Neural crest cell (in vitro differentiated cells): ENCODE measurements around the gene KRTAP10-4. TPM values are rescaled to one million over a fixed set of nuclear protein-coding genes. Genes with fewer than 3 reads are reported as not detected.

ENCODE experiments used
- DNase-seq: peaks from one replicate; pipeline ENCODE4 v3.0.0; 2021; ENCODE audit warnings: low read depth, mixed read lengths, low spot score
- H3K27ac Mint-ChIP-seq: one replicate; pipeline ENCODE4 v1.8.0; 2021; ENCODE audit warnings: mild to moderate bottlenecking, mixed read lengths; ENCODE audit not compliant: unreplicated experiment
- H3K27me3 Mint-ChIP-seq: 2 replicates; pipeline ENCODE4 v1.8.0; 2021; ENCODE audit warnings: low read depth, mild to moderate bottlenecking, mixed read lengths
- H3K36me3 Mint-ChIP-seq: 2 replicates; pipeline ENCODE4 v1.8.0; 2021; ENCODE audit warnings: low read depth, mild to moderate bottlenecking, mixed read lengths
- H3K4me1 Mint-ChIP-seq: 2 replicates; pipeline ENCODE4 v1.8.0; 2021; ENCODE audit warnings: mixed read lengths
- H3K4me3 Mint-ChIP-seq: one replicate; pipeline ENCODE4 v1.8.0; 2021; ENCODE audit warnings: mild to moderate bottlenecking, mixed read lengths
- H3K9me3 Mint-ChIP-seq: 2 replicates; pipeline ENCODE4 v1.8.0; 2021; ENCODE audit warnings: mixed read lengths
- CTCF ChIP-seq: fragments of 200-600 bp; sonication (generic); conservative IDR thresholded peaks from 2 replicates; pipeline ENCODE4 v1.5.0; 2021; ENCODE audit warnings: antibody characterized with exemption, mild to moderate bottlenecking
- total RNA-seq: library from RNA; stranded (reverse); gene quantifications from 2 replicates; pipeline ENCODE4 v1.2.1, GENCODE V29; 2021

Gene KRTAP10-4
- total RNA-seq, 1 donor from 2014 or later = not detected

- Mint-ChIP-seq H3K9me3 (peaks cover 14% of the 10 kb centered on the region), H3K27me3 (no peaks in the 10 kb centered on the region), H3K27ac (no peak overlapping the region), H3K36me3 (peaks cover 12% of the 10 kb centered on the region), H3K4me3 (no peak overlapping the region), H3K4me1 (no peaks in the 10 kb centered on the region)
- no peak for DNase-seq
- no peak for TF ChIP-seq CTCF
These were observed 40.0 kb downstream of the KRTAP10-4 start for GRCh38 chr21:44613386-44614155.

- no peak overlapping the region for H3K27ac Mint-ChIP-seq
- H3K9me3 Mint-ChIP-seq = peaks cover 10% of the 10 kb centered on the region
- no peak for DNase-seq
- no peak for TF ChIP-seq CTCF
- peaks cover 12% of the 10 kb centered on the region for H3K36me3 Mint-ChIP-seq
- H3K4me3 Mint-ChIP-seq = no peak overlapping the region
- no peaks in the 10 kb centered on the region for H3K4me1 Mint-ChIP-seq
- no peaks in the 10 kb centered on the region for H3K27me3 Mint-ChIP-seq
These were observed 40.7 kb downstream of the KRTAP10-4 start for GRCh38 chr21:44614161-44614631.

GRCh38 chr21:44614961-44615391 lies 41.4 kb downstream of the KRTAP10-4 start:
- no peak overlapping the region for H3K27ac Mint-ChIP-seq
- peaks cover 4% of the 10 kb centered on the region for H3K27me3 Mint-ChIP-seq
- H3K4me1 Mint-ChIP-seq = no peaks in the 10 kb centered on the region
- peaks cover 10% of the 10 kb centered on the region for H3K36me3 Mint-ChIP-seq
- no peak overlapping the region for H3K4me3 Mint-ChIP-seq
- peaks cover 6% of the 10 kb centered on the region for H3K9me3 Mint-ChIP-seq
- no peak for DNase-seq
- TF ChIP-seq CTCF = no peak

GRCh38 chr21:44615466-44615865 lies 41.9 kb downstream of the KRTAP10-4 start:
- Mint-ChIP-seq H3K27ac (no peak overlapping the region), H3K27me3 (peaks cover 5% of the 10 kb centered on the region), H3K4me3 (no peak overlapping the region), H3K9me3 (peaks cover 8% of the 10 kb centered on the region), H3K4me1 (no peaks in the 10 kb centered on the region), H3K36me3 (peaks cover 12% of the 10 kb centered on the region)
- no peak for TF ChIP-seq CTCF
- no peak for DNase-seq

GRCh38 chr21:44615911-44616590 lies 42.5 kb downstream of the KRTAP10-4 start:
- no peak for TF ChIP-seq CTCF
- Mint-ChIP-seq H3K9me3 (peaks cover 11% of the 10 kb centered on the region), H3K27ac (no peak overlapping the region), H3K36me3 (peaks cover 10% of the 10 kb centered on the region), H3K27me3 (peaks cover 8% of the 10 kb centered on the region), H3K4me3 (no peak overlapping the region), H3K4me1 (no peaks in the 10 kb centered on the region)
- no peak for DNase-seq
